CD14-positive monocyte (primary cell): ENCODE results near the gene INTS12. TPM values are rescaled to one million over a fixed set of nuclear protein-coding genes. Genes with fewer than 3 reads are reported as not detected.

Source experiments
- DNase-seq, 3 donors: peaks; one replicate each; pipeline ENCODE4 v3.0.0-alpha.2; 2011 to 2022
- H2AFZ ChIP-seq: 2 replicates; pipeline ENCODE4 v1.6.0; 2012; ENCODE audit warnings: mild to moderate bottlenecking, low read depth, low read length, inconsistent platforms; ENCODE audit not compliant: insufficient read depth, poor library complexity, severe bottlenecking
- H3K27ac ChIP-seq, 2 donors: 1 replicate in 1 of 2; 2 replicates in 1 of 2; pipeline ENCODE4 v1.5.1; 2012 to 2013; ENCODE audit warnings: low read length in 2 of 2, control low read depth in 1 of 2, inconsistent platforms in 1 of 2, low read depth in 1 of 2, mild to moderate bottlenecking in 1 of 2
- H3K27me3 ChIP-seq, 2 donors: one replicate each; pipeline versions ENCODE4 v1.6.0 to v1.6.1; 2011 to 2013; ENCODE audit warnings: low read length in 2 of 2; ENCODE audit not compliant: control insufficient read depth in 2 of 2, insufficient read depth in 2 of 2
- H3K36me3 ChIP-seq, 2 donors: replicated peaks in 1 of 2; 1 replicate in 1 of 2; 2 replicates in 1 of 2; pipeline versions ENCODE4 v1.5.1 to v1.6.1; 2012 to 2013; ENCODE audit warnings: low read length in 2 of 2, control low read depth in 1 of 2, inconsistent platforms in 1 of 2, mild to moderate bottlenecking in 1 of 2; ENCODE audit not compliant: insufficient read depth in 2 of 2, control insufficient read depth in 1 of 2
- H3K4me1 ChIP-seq, 2 donors: 1 replicate in 1 of 2; 2 replicates in 1 of 2; pipeline versions ENCODE4 v1.5.1 to v1.6.1; 2012 to 2013; ENCODE audit warnings: low read length in 2 of 2, control low read depth in 1 of 2, inconsistent platforms in 1 of 2, mild to moderate bottlenecking in 1 of 2, moderate library complexity in 1 of 2; ENCODE audit not compliant: insufficient read depth in 2 of 2, control insufficient read depth in 1 of 2
- H3K4me2 ChIP-seq: replicated peaks from 2 replicates; pipeline ENCODE3; 2012; ENCODE audit warnings: low read length, moderate library complexity, mild to moderate bottlenecking; ENCODE audit not compliant: poor library complexity, severe bottlenecking; ENCODE audit errors: extremely low read depth
- H3K4me3 ChIP-seq, 3 experiments: fragments of 200-600 bp in 1 of 3; sonication (generic) in 1 of 3; replicated peaks in 1 of 3; 1 replicate in 2 of 3; 2 replicates in 1 of 3; pipeline ENCODE4 v1.5.1; 2011 to 2013; ENCODE audit warnings: low read length in 3 of 3, mild to moderate bottlenecking in 3 of 3, control low read depth in 2 of 3, low read depth in 2 of 3, inconsistent platforms in 1 of 3, moderate library complexity in 1 of 3
- H3K79me2 ChIP-seq: 2 replicates; pipeline ENCODE4 v1.6.0; 2012; ENCODE audit warnings: mild to moderate bottlenecking, control low read depth, inconsistent platforms, low read length, moderate library complexity; ENCODE audit not compliant: insufficient read depth
- H3K9ac ChIP-seq: 2 replicates; pipeline ENCODE4 v1.6.0; 2017; ENCODE audit warnings: low read length, mild to moderate bottlenecking; ENCODE audit not compliant: insufficient read depth, poor library complexity, severe bottlenecking
- H3K9me3 ChIP-seq, 2 donors: replicated peaks in 1 of 2; 1 replicate in 1 of 2; 2 replicates in 1 of 2; pipeline versions ENCODE4 v1.5.1 to v1.6.1; 2012 to 2013; ENCODE audit warnings: low read length in 2 of 2, control low read depth in 1 of 2; ENCODE audit not compliant: control insufficient read depth in 1 of 2, insufficient read depth in 1 of 2
- H4K20me1 ChIP-seq: 2 replicates; pipeline ENCODE4 v1.6.0; 2012; ENCODE audit warnings: mild to moderate bottlenecking, low read length, control low read depth, moderate library complexity; ENCODE audit not compliant: insufficient read depth
- H3K27ac Mint-ChIP-seq, 7 donors: one replicate each; pipeline ENCODE4 v1.8.0; 2020; ENCODE audit warnings: mild to moderate bottlenecking in 7 of 7, mixed read lengths in 7 of 7, moderate library complexity in 6 of 7, inconsistent platforms in 2 of 7
- H3K27me3 Mint-ChIP-seq, 3 donors: one replicate each; pipeline ENCODE4 v1.8.0; 2021 to 2022; ENCODE audit warnings: low read depth in 3 of 3, mild to moderate bottlenecking in 3 of 3, mixed read lengths in 3 of 3, moderate library complexity in 3 of 3, inconsistent platforms in 1 of 3
- H3K36me3 Mint-ChIP-seq, 2 donors: one replicate each; pipeline ENCODE4 v1.8.0; 2020; ENCODE audit warnings: mixed read lengths in 2 of 2, inconsistent platforms in 1 of 2, mild to moderate bottlenecking in 1 of 2
- H3K4me1 Mint-ChIP-seq: one replicate; pipeline ENCODE4 v1.8.0; 2020; ENCODE audit warnings: mild to moderate bottlenecking, mixed read lengths
- H3K4me3 Mint-ChIP-seq, 2 donors: one replicate each; pipeline ENCODE4 v1.8.0; 2020; ENCODE audit warnings: mild to moderate bottlenecking in 2 of 2, mixed read lengths in 2 of 2, moderate library complexity in 1 of 2
- H3K9me3 Mint-ChIP-seq, 7 donors: one replicate each; pipeline ENCODE4 v1.8.0; 2020 to 2022; ENCODE audit warnings: mixed read lengths in 7 of 7, mild to moderate bottlenecking in 6 of 7, moderate library complexity in 6 of 7, inconsistent platforms in 2 of 7
- CTCF ChIP-seq: fragments of 200-600 bp; IDR thresholded peaks from one replicate; pipeline ENCODE4 v1.8.0; 2022; ENCODE audit warnings: antibody characterized with exemption, mild to moderate bottlenecking
- WGBS: methylation state at CpG from one replicate; pipeline ENCODE4 v1.1.5; 2013; ENCODE audit warnings: missing lambda C conversion rate; ENCODE audit not compliant: insufficient coverage; 5-methylcytosine and 5-hydroxymethylcytosine counted together
- intact Hi-C, 2 donors: fragments of 100-400 bp; cut with micrococcal nuclease; formaldehyde crosslinking; loops; one replicate each; pipeline versions ENCODE4 v1.15.0 to v1.15.1; 2023
- polyA plus RNA-seq, 3 donors: library from polyadenylated mRNA; depleted of rRNA in 1 of 3; unstranded in 2 of 3; stranded (reverse) in 1 of 3; fragments of 300-500 nt in 2 of 3; fragments of >200 nt in 1 of 3; fragmentation: Illumina TruSeq in 2 of 3; gene quantifications; 1 replicate in 2 of 3; 2 replicates in 1 of 3; pipeline ENCODE4 v1.2.3, GENCODE V29; 2012 to 2021

The INTS12 gene
- polyA plus RNA-seq, 3 donors = 12.0 to 22.9 (median 18.1) TPM

- Histone ChIP-seq H3K36me3 (no peaks in the 10 kb centered on the region), H3K4me3 (no peak overlapping the region), H4K20me1 (no peaks in the 10 kb centered on the region), H3K4me2 (no peak overlapping the region), H3K4me1 (no peaks in the 10 kb centered on the region), H3K79me2 (no peaks in the 10 kb centered on the region), H3K9me3 (no peaks in the 10 kb centered on the region), H3K27ac (no peak overlapping the region), H2AFZ (no peak overlapping the region), H3K27me3 (no peaks in the 10 kb centered on the region), H3K9ac (no peak overlapping the region)
- intact Hi-C loops = no loop called here
- DNase-seq = no peak
- no peak overlapping the region for H3K27ac Mint-ChIP-seq
- H3K27me3 Mint-ChIP-seq = no peaks in the 10 kb centered on the region
- no peaks in the 10 kb centered on the region for H3K4me1 Mint-ChIP-seq
- TF ChIP-seq CTCF = no peak
- no peaks in the 10 kb centered on the region for H3K36me3 Mint-ChIP-seq
- H3K4me3 Mint-ChIP-seq = no peak overlapping the region
- no peaks in the 10 kb centered on the region for H3K9me3 Mint-ChIP-seq
These were observed 51.2 kb downstream of the INTS12 start for GRCh38 chr4:105657117-105657765.

- no peak for DNase-seq
- H3K4me1 Mint-ChIP-seq = no peaks in the 10 kb centered on the region
- H3K9me3 ChIP-seq = no peaks in the 10 kb centered on the region
- TF ChIP-seq CTCF = no peak
- H3K27me3 ChIP-seq = no peaks in the 10 kb centered on the region
- no peaks in the 10 kb centered on the region for H3K79me2 ChIP-seq
- intact Hi-C loops = no loop called here
- no peak overlapping the region for H3K4me2 ChIP-seq
- H3K9ac ChIP-seq = no peak overlapping the region
- no peaks in the 10 kb centered on the region for H4K20me1 ChIP-seq
- H3K36me3 ChIP-seq = no peaks in the 10 kb centered on the region
- peaks cover 0 to 6% (median 0%) of the 10 kb centered on the region in 3 donors for H3K27me3 Mint-ChIP-seq
- H3K36me3 Mint-ChIP-seq = no peaks in the 10 kb centered on the region
- no peaks in the 10 kb centered on the region for H3K4me1 ChIP-seq
- no peak overlapping the region for H2AFZ ChIP-seq
- H3K27ac Mint-ChIP-seq = no peak overlapping the region
- no peaks in the 10 kb centered on the region for H3K9me3 Mint-ChIP-seq
- no peak overlapping the region for H3K4me3 ChIP-seq
- H3K4me3 Mint-ChIP-seq = no peak overlapping the region
- no peak overlapping the region for H3K27ac ChIP-seq
- WGBS = 67% methylated on average over 1 of the region's 4 CpGs
These were observed 56.1 kb downstream of the INTS12 start for GRCh38 chr4:105652286-105652888.
